GM13977 (cell line): ENCODE measurements around the gene CWC22.
A peak's percentile ranks its signal among the peaks of the same experiment; 100 is the strongest.

Experiments
- DNase-seq: peaks from one replicate; pipeline ENCODE4 v3.0.0; 2012; ENCODE audit warnings: low spot score
- CTCF ChIP-seq: IDR thresholded peaks from 2 replicates; pipeline ENCODE4 v1.5.1; 2012; ENCODE audit warnings: mild to moderate bottlenecking, control low read depth; ENCODE audit not compliant: insufficient read depth; ENCODE audit errors: extremely low read depth, missing control alignments
- in situ Hi-C: fragments of 300-500 bp; cut with MboI; formaldehyde crosslinking; loops from one replicate; pipeline ENCODE4 v1.12.0; 2022; ENCODE audit warnings: low sequenced_read_pairs, low pct_unique_long_range_greater_than_20kb, mixed read lengths, inconsistent platforms; ENCODE audit not compliant: unreplicated experiment

The CWC22 gene

GRCh38 chr2:179946810-179947615 is 60.1 kb downstream of the CWC22 start:
- TF ChIP-seq CTCF, result no peak
- in situ Hi-C loops, result no loop called here
- DNase-seq, result no peak

- no peak for TF ChIP-seq CTCF
- DNase-seq, result no peak
- in situ Hi-C loops, result no loop called here
Observed at GRCh38 chr2:179946346-179946745, 60.8 kb downstream of the CWC22 start.

DNA sequence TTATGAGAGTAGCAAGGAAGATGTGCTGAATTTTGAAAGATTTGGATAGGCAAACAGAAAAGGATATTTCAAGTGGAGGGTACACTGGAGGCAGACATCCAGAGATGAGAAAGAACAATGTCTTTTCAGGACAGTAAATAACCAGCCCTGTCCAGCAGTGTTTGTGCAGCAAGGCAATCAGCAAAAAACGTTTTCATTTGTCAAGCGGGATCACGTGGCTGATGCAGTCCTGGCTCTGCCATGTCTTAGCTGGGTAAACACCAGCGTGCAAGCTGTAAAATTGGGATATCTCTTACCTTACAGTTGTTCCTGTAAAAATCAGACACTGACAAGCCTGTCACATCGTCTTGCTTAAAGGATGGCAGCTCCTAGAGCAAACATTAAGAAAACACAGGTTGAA is 67.8 kb downstream of the CWC22 start:
- no peak for DNase-seq
- TF ChIP-seq CTCF, result no peak
- in situ Hi-C loops, result no loop called here

GRCh38 chr2:179938026-179938425 is 69.1 kb downstream of the CWC22 start:
- in situ Hi-C loops, result no loop called here
- TF ChIP-seq CTCF, result no peak
- DNase-seq, result no peak

- in situ Hi-C loops, result no loop called here
- peak; percentile 40 for TF ChIP-seq CTCF
- no peak for DNase-seq
Observed at GRCh38 chr2:179936654-179937053, 70.4 kb downstream of the CWC22 start.

GRCh38 chr2:179936141-179936540 is 71.0 kb downstream of the CWC22 start:
- no peak for DNase-seq
- in situ Hi-C loops, result no loop called here
- TF ChIP-seq CTCF, result no peak
